Measurements from ENCODE around the gene C14orf93. TPM values are rescaled to one million over a fixed set of nuclear protein-coding genes. Genes with fewer than 3 reads are reported as not detected.

The C14orf93 gene
- total and polyA plus RNA-seq, 9 of the 15 experiments (the other 6 are each of a cell fraction or from before 2014, with no cell fraction given) = 2.2 to 22.4 (median 16.1) TPM

GRCh38 chr14:23056956-23057756 is 47.2 kb upstream of the C14orf93 start, which contains the start of gene CDH24 (continued):
- TF ChIP-seq, protein P1, sequence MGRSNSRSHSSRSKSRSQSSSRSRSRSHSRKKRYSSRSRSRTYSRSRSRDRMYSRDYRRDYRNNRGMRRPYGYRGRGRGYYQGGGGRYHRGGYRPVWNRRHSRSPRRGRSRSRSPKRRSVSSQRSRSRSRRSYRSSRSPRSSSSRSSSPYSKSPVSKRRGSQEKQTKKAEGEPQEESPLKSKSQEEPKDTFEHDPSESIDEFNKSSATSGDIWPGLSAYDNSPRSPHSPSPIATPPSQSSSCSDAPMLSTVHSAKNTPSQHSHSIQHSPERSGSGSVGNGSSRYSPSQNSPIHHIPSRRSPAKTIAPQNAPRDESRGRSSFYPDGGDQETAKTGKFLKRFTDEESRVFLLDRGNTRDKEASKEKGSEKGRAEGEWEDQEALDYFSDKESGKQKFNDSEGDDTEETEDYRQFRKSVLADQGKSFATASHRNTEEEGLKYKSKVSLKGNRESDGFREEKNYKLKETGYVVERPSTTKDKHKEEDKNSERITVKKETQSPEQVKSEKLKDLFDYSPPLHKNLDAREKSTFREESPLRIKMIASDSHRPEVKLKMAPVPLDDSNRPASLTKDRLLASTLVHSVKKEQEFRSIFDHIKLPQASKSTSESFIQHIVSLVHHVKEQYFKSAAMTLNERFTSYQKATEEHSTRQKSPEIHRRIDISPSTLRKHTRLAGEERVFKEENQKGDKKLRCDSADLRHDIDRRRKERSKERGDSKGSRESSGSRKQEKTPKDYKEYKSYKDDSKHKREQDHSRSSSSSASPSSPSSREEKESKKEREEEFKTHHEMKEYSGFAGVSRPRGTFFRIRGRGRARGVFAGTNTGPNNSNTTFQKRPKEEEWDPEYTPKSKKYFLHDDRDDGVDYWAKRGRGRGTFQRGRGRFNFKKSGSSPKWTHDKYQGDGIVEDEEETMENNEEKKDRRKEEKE (IDR thresholded peaks at IDR 0.05; ENCODE audit: borderline replicate concordance in 1 of 2, control insufficient read depth in 1 of 2, low read depth in 2 of 2, low read length in 1 of 2) = no peak
- TF ChIP-seq, protein P2, sequence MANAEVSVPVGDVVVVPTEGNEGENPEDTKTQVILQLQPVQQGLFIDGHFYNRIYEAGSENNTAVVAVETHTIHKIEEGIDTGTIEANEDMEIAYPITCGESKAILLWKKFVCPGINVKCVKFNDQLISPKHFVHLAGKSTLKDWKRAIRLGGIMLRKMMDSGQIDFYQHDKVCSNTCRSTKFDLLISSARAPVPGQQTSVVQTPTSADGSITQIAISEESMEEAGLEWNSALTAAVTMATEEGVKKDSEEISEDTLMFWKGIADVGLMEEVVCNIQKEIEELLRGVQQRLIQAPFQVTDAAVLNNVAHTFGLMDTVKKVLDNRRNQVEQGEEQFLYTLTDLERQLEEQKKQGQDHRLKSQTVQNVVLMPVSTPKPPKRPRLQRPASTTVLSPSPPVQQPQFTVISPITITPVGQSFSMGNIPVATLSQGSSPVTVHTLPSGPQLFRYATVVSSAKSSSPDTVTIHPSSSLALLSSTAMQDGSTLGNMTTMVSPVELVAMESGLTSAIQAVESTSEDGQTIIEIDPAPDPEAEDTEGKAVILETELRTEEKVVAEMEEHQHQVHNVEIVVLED (CRISPR knock-in tag; IDR thresholded peaks at IDR 0.05) = peak; percentile 11; the same call in 1 of the 2 replicates
- no peak for TF ChIP-seq ATF7 (IDR thresholded peaks at IDR 0.05)
- no peak; the same call in none of the 2 replicates for TF ChIP-seq HLTF (IDR thresholded peaks at IDR 0.05)
- TF ChIP-seq TCF7 (IDR thresholded peaks at IDR 0.05; ENCODE audit: borderline replicate concordance) = no peak
- no peak for TF ChIP-seq ZMIZ1 (IDR thresholded peaks at IDR 0.05; ENCODE audit: low read depth in 2 of 2, low read length in 2 of 2)
- no peak for TF ChIP-seq CEBPB (tag; IDR thresholded peaks at IDR 0.05)
- TF ChIP-seq CHD1 (IDR thresholded peaks at IDR 0.05; ENCODE audit: low read length) = no peak
- no peak for TF ChIP-seq ZNF239 (CRISPR knock-in tag; IDR thresholded peaks at IDR 0.05)
- no peak for TF ChIP-seq CAMTA2 (CRISPR knock-in tag; conservative IDR thresholded peaks at IDR 0.05)
- TF ChIP-seq SMARCA4 (IDR thresholded peaks at IDR 0.05) = no peak; the same call in 1 of the 2 replicates
- TF ChIP-seq TBL1XR1 (IDR thresholded peaks at IDR 0.05; ENCODE audit: low read length in 2 of 2) = no peak
- TF ChIP-seq TRIM28 (IDR thresholded peaks at IDR 0.05) = no peak; the same call in 1 of the 2 replicates
- no peak for TF ChIP-seq MAX (CRISPR knock-in tag; IDR thresholded peaks at IDR 0.05)
- TF ChIP-seq, protein P3, sequence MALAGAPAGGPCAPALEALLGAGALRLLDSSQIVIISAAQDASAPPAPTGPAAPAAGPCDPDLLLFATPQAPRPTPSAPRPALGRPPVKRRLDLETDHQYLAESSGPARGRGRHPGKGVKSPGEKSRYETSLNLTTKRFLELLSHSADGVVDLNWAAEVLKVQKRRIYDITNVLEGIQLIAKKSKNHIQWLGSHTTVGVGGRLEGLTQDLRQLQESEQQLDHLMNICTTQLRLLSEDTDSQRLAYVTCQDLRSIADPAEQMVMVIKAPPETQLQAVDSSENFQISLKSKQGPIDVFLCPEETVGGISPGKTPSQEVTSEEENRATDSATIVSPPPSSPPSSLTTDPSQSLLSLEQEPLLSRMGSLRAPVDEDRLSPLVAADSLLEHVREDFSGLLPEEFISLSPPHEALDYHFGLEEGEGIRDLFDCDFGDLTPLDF (CRISPR knock-in tag; IDR thresholded peaks at IDR 0.05) = no peak
- TF ChIP-seq DACH1 (IDR thresholded peaks at IDR 0.05; ENCODE audit: partially characterized antibody) = no peak
- no peak for TF ChIP-seq ID3 (CRISPR knock-in tag; IDR thresholded peaks at IDR 0.05)
- no peak for TF ChIP-seq ID3 (tag; IDR thresholded peaks at IDR 0.05)
